Stimulated activated naive CD8-positive, alpha-beta T cell treated with anti-CD3 and anti-CD28 coated beads, Interleukin-15, amount 100 ng/mL, for 72 hours (primary cell): ENCODE results near the gene COL25A1.
A peak's percentile ranks its signal among the peaks of the same experiment; 100 is the strongest.

Source experiments
- ATAC-seq: fragments of 150-1000 bp; cut with Tn5 transposase; 2 replicates; pipeline ENCODE4 v1.10.0; 2021; ENCODE audit warnings: mild to moderate bottlenecking, moderate library complexity
- DNase-seq, 2 donors: peaks; one replicate each; pipeline ENCODE4 v3.0.0; 2021 to 2022
- H3K27ac Mint-ChIP-seq, 2 donors: one replicate each; pipeline ENCODE4 v1.8.0; 2022; ENCODE audit warnings: mild to moderate bottlenecking in 2 of 2, mixed read lengths in 2 of 2, moderate library complexity in 2 of 2
- H3K27me3 Mint-ChIP-seq: one replicate; pipeline ENCODE4 v1.8.0; 2022; ENCODE audit warnings: mixed read lengths
- H3K4me1 Mint-ChIP-seq: one replicate; pipeline ENCODE4 v1.8.0; 2022; ENCODE audit warnings: mild to moderate bottlenecking, mixed read lengths
- H3K4me3 Mint-ChIP-seq, 2 donors: one replicate each; pipeline ENCODE4 v1.8.0; 2022; ENCODE audit warnings: mild to moderate bottlenecking in 2 of 2, mixed read lengths in 2 of 2, moderate library complexity in 1 of 2
- H3K9me3 Mint-ChIP-seq, 2 donors: one replicate each; pipeline ENCODE4 v1.8.0; 2022; ENCODE audit warnings: mixed read lengths in 2 of 2

The COL25A1 gene

GRCh38 chr4:108846568-108846967, 455.9 kb downstream of the COL25A1 start:
- DNase-seq (no peak), ATAC-seq (no peak)
- Mint-ChIP-seq H3K4me3 (no peak overlapping the region), H3K27me3 (peaks cover 11% of the 10 kb centered on the region), H3K9me3 (no peaks in the 10 kb centered on the region), H3K4me1 (peaks cover 17% of the 10 kb centered on the region), H3K27ac (no peak overlapping the region)

- ATAC-seq (no peak), DNase-seq (no peak)
- H3K9me3 Mint-ChIP-seq, result no peaks in the 10 kb centered on the region
- H3K4me3 Mint-ChIP-seq, result no peak overlapping the region
- peaks cover 14% of the 10 kb centered on the region for H3K27me3 Mint-ChIP-seq
- no peaks in the 10 kb centered on the region for H3K4me1 Mint-ChIP-seq
- H3K27ac Mint-ChIP-seq, result no peak overlapping the region
These were observed 462.0 kb downstream of the COL25A1 start for GRCh38 chr4:108840426-108840975.

GRCh38 chr4:108839333-108839732, 463.1 kb downstream of the COL25A1 start:
- no peak for ATAC-seq
- no peak for DNase-seq
- Mint-ChIP-seq H3K9me3 (no peaks in the 10 kb centered on the region), H3K27me3 (peaks cover 14% of the 10 kb centered on the region), H3K4me1 (no peaks in the 10 kb centered on the region), H3K27ac (no peak overlapping the region), H3K4me3 (no peak overlapping the region)

GRCh38 chr4:108838451-108838850, 464.0 kb downstream of the COL25A1 start:
- H3K27ac Mint-ChIP-seq, result no peak overlapping the region
- H3K9me3 Mint-ChIP-seq, result no peaks in the 10 kb centered on the region
- DNase-seq, result no peak
- no peak overlapping the region for H3K4me3 Mint-ChIP-seq
- ATAC-seq, result no peak
- no peaks in the 10 kb centered on the region for H3K4me1 Mint-ChIP-seq
- H3K27me3 Mint-ChIP-seq, result peaks cover 12% of the 10 kb centered on the region

- Mint-ChIP-seq H3K4me3 (no peak overlapping the region), H3K27me3 (peaks cover 8% of the 10 kb centered on the region), H3K27ac (no peak overlapping the region), H3K4me1 (peaks cover 5% of the 10 kb centered on the region), H3K9me3 (no peaks in the 10 kb centered on the region)
- DNase-seq, result no peak
- ATAC-seq, result no peak
These were observed 467.5 kb downstream of the COL25A1 start for GRCh38 chr4:108834835-108835384.

- Mint-ChIP-seq H3K27ac (no peak overlapping the region), H3K27me3 (peaks cover 12% of the 10 kb centered on the region), H3K4me1 (peaks cover 5% of the 10 kb centered on the region), H3K9me3 (no peaks in the 10 kb centered on the region), H3K4me3 (no peak overlapping the region)
- DNase-seq (no peak), ATAC-seq (no peak)
These were observed 468.2 kb downstream of the COL25A1 start for GRCh38 chr4:108834166-108834834.

- peak overlapping the region in 1 of 2 donors; percentile 47 for H3K27ac Mint-ChIP-seq
- H3K9me3 Mint-ChIP-seq, result no peaks in the 10 kb centered on the region
- H3K27me3 Mint-ChIP-seq, result peaks cover 21% of the 10 kb centered on the region
- ATAC-seq (no peak), DNase-seq (no peak)
- H3K4me1 Mint-ChIP-seq, result peaks cover 5% of the 10 kb centered on the region
- H3K4me3 Mint-ChIP-seq, result no peak overlapping the region
These were observed 469.4 kb downstream of the COL25A1 start for GRCh38 chr4:108833046-108833445.

GRCh38 chr4:108831886-108832285, 470.6 kb downstream of the COL25A1 start:
- peaks cover 5% of the 10 kb centered on the region for H3K4me1 Mint-ChIP-seq

GRCh38 chr4:108831291-108831690, 471.2 kb downstream of the COL25A1 start:
- Mint-ChIP-seq H3K9me3 (no peaks in the 10 kb centered on the region), H3K4me1 (peaks cover 5% of the 10 kb centered on the region), H3K4me3 (no peak overlapping the region), H3K27ac (no peak overlapping the region), H3K27me3 (peaks cover 21% of the 10 kb centered on the region)
- no peak for ATAC-seq
- no peak for DNase-seq

More at GRCh38 chr4:108831886-108832285, 470.6 kb downstream of the COL25A1 start:
- Mint-ChIP-seq H3K27me3 (peaks cover 21% of the 10 kb centered on the region), H3K27ac (no peak overlapping the region), H3K9me3 (no peaks in the 10 kb centered on the region), H3K4me3 (no peak overlapping the region)
- DNase-seq, result no peak
- ATAC-seq, result no peak

GRCh38 chr4:108830509-108831244, 471.8 kb downstream of the COL25A1 start:
- no peak overlapping the region for H3K27ac Mint-ChIP-seq
- no peak overlapping the region for H3K4me3 Mint-ChIP-seq

GRCh38 chr4:108829966-108830492, 472.4 kb downstream of the COL25A1 start:
- Mint-ChIP-seq H3K4me3 (no peak overlapping the region), H3K9me3 (no peaks in the 10 kb centered on the region), H3K4me1 (peaks cover 5% of the 10 kb centered on the region), H3K27ac (no peak overlapping the region), H3K27me3 (peaks cover 21% of the 10 kb centered on the region)
- ATAC-seq, result no peak
- DNase-seq, result no peak

More at GRCh38 chr4:108830509-108831244, 471.8 kb downstream of the COL25A1 start:
- Mint-ChIP-seq H3K9me3 (no peaks in the 10 kb centered on the region), H3K4me1 (peaks cover 5% of the 10 kb centered on the region), H3K27me3 (peaks cover 21% of the 10 kb centered on the region)
- DNase-seq, result peak; percentile 8 to 60
- peak; percentile 93 for ATAC-seq

GRCh38 chr4:108828620-108829019, 473.8 kb downstream of the COL25A1 start:
- Mint-ChIP-seq H3K4me1 (peaks cover 5% of the 10 kb centered on the region), H3K4me3 (no peak overlapping the region), H3K9me3 (no peaks in the 10 kb centered on the region), H3K27ac (no peak overlapping the region), H3K27me3 (peaks cover 21% of the 10 kb centered on the region)
- no peak for DNase-seq
- no peak for ATAC-seq

- DNase-seq, result no peak
These were observed 476.7 kb downstream of the COL25A1 start for GRCh38 chr4:108825737-108826136.

GRCh38 chr4:108821351-108821930, 481.0 kb downstream of the COL25A1 start:
- ATAC-seq (no peak), DNase-seq (no peak)
- Mint-ChIP-seq H3K4me3 (no peak overlapping the region), H3K4me1 (no peaks in the 10 kb centered on the region), H3K27me3 (peaks cover 7% of the 10 kb centered on the region), H3K9me3 (no peaks in the 10 kb centered on the region), H3K27ac (no peak overlapping the region)

More at GRCh38 chr4:108825737-108826136, 476.7 kb downstream of the COL25A1 start:
- no peak for ATAC-seq
- Mint-ChIP-seq H3K27me3 (peaks cover 13% of the 10 kb centered on the region), H3K9me3 (no peaks in the 10 kb centered on the region), H3K27ac (no peak overlapping the region), H3K4me1 (peaks cover 5% of the 10 kb centered on the region), H3K4me3 (no peak overlapping the region)
